Activated CD8-positive, alpha-beta memory T cell treated with anti-CD3 and anti-CD28 coated beads for 24 hours (primary cell): ENCODE results near the gene RASAL1.

Source experiments
- DNase-seq: peaks from one replicate; pipeline ENCODE4 v3.0.0-alpha.2; 2020

Gene RASAL1

GRCh38 chr12:113114447-113115178 is 20.9 kb downstream of the RASAL1 start:
- no peak for DNase-seq

GRCh38 chr12:113113397-113113796 is 22.2 kb downstream of the RASAL1 start:
- no peak for DNase-seq

DNA sequence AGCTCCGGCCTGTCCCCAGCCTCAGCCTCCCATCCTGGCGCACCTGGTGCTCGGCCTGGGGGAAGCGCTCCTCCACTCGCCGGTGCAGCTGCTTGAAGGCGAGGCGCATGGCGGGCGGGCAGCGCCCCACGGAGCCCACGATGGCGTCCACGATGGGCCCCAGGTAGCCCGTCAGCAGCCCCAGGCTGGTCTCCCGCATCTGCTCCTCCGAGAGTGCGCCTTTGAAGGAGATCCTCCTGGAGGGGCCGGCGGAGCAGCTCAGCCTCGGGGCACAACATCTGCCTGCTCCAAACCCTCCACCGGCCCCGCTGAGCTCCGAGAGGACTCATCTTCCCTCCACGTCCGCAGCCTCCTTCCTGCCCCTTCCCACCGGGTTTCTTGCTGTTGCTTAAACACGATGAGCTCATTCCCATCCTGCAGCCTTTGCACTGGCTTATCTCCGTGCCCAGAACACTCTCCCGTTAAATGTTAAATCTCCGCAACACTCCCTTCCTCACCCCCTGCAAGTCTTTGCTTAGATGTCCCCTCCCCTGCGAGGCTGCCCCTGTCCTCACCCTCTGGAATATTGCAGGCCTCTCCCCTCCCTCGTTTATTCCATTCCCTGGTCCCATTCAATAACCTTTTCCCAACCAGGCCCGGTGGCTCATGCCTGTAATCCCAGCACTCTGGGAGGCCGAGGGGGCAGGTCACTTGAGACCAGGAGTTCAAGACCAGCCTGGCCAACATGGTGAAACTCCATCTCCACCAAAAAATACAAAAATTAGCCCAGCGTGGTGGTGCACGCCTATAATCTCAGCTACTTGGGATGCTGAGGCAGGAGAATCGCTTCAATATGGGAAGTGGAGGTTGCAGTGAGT is 23.3 kb downstream of the RASAL1 start:
- DNase-seq = no peak

GRCh38 chr12:113111247-113111646 is 24.3 kb downstream of the RASAL1 start:
- DNase-seq = no peak

GRCh38 chr12:113109872-113110599 is 25.5 kb downstream of the RASAL1 start:
- DNase-seq = no peak

DNA sequence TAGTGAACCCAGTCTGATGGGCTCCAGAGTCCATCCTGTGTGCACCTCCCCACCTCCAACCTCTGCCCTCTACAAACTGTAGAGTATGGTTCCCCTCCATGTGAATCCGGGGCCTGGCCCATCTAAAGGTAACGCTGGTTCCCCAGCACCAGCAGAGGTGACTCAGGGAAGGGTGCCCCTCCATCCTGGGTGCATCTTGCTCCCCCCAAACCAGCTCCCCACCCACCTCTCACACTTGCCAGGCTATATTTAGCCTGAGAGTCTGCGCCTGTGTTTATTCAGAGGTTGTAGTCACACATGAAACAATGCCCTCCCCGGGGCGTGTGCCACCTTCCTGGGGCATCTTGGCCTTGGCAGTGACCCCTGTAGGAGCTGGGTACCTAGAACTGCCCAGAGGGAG is 26.2 kb downstream of the RASAL1 start:
- no peak for DNase-seq

DNA sequence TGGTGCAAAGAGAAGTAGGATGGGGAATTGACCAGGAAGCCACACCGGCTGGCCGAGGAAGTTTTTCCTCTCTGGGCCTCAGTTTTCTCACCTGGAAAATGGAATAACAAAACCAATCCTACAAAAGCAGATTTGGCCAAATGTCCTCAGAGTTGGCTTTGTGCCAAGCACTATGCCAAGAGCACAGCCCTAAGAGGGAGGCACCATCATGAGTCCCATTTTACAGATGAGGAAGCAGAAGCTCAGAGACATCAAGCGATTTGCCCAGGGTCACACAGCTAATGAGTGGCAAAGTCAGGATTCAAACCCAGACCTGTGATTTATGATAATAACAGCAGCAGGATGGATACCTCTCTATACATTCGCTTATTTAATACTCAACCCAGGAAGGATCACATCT is 27.3 kb downstream of the RASAL1 start:
- no peak for DNase-seq

DNA sequence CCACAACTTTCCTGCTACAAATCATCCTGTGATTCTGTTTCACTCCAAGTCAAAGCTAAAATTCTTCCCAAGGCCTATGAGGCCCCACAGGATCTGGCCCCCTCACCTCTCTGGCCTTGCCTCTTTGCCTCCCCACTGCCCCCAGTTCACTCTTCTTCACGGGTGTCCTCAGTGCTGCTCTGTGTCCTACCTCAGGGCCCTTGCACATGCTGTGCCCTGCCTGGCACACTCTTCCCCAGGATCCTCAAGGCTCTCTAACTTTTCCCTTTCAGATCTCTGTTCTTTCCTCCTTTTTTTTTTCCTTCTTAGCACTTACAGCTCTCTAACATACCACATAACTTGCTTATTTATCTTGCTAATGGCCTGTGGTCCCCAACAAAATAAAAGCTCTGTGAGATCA is 29.2 kb downstream of the RASAL1 start:
- no peak for DNase-seq

GRCh38 chr12:113105606-113106271 is 29.8 kb downstream of the RASAL1 start:
- no peak for DNase-seq

DNA sequence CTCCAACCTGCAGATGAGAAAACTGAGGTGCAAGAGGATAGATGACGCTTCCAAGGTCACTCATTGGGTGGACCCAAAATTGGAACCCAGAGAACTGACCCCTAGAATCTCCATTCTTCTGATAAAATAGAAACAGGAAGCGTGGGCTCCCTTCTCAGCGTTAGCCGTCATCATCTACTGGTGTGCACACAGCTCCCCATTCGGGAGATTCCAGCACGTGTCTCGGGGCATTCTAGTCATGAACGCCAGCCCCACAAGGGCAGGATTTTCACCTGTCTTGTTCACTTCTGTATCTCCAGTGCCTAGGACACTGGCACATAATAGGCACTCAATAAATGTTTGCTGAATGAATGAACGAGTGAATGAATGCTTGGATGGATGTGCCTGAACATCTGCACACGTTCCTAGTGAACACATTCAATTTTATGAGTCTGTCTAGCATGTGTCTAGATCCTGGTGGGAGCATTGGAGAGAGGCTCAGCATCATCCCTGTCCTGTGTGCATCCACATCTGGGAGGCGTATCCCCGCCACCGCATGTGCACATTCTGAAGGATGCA is 30.5 kb downstream of the RASAL1 start:
- DNase-seq = no peak

DNA sequence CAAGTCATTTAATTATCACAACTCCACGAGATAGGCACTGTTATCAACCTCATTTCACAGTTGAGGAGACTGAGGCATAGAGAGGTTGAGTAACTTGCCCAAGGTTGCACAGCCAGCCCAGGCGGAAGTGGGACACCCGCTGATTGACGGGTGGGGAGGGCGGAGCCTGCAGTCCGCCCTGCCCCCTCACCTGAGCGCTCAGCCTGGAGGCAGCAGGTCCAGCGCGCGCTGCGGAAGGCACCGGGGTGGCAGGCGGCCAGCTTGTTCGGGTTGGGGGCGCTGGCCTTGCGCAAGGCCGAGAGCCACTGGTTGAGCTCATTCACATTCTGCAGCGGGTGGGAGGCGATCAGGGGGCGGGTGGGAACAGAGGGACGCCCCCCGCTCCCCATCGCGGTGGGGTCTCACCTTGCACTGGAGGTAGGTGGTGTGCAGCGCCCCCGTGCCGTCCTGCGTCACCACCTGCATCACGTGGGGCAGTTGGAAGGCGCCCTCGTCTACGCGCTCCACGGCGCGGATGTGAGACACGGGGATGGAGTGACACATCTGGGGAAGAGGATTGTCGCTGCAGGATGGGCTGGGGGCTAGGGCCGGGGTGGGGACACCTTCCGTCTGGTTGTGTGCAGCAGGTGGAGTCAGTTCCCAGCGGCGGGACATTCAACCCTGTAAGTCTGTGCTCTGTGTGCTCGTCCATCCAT is 31.7 kb downstream of the RASAL1 start:
- peak; percentile 76 for DNase-seq

GRCh38 chr12:113102811-113103210 is 32.8 kb downstream of the RASAL1 start:
- no peak for DNase-seq

GRCh38 chr12:113101751-113102150 is 33.8 kb downstream of the RASAL1 start:
- DNase-seq = no peak

- DNase-seq = no peak
Observed at GRCh38 chr12:113099764-113100163, 35.8 kb downstream of the RASAL1 start.

DNA sequence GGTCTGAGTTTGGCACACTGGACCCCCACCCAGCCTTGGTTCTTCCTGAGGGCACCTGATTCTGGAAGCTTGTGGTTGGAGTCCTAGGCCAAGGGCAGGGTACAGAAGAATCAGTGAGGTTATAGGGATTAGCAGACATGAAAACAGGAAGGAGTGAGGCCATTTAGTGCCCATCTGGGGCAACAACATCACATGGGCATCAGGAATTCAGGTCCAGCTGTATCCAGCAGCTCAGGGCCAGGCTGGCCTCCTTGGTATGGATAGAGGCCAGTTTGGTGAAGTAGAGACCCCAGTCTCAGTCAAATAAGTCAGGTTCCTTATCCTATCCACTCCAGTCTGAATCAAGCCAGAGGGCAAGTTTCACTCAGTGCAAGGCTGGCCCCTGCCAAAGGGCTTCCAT is 36.2 kb downstream of the RASAL1 start:
- no peak for DNase-seq

- peak; percentile 88 for DNase-seq
Observed at GRCh38 chr12:113098441-113099028, 37.0 kb downstream of the RASAL1 start.

DNA sequence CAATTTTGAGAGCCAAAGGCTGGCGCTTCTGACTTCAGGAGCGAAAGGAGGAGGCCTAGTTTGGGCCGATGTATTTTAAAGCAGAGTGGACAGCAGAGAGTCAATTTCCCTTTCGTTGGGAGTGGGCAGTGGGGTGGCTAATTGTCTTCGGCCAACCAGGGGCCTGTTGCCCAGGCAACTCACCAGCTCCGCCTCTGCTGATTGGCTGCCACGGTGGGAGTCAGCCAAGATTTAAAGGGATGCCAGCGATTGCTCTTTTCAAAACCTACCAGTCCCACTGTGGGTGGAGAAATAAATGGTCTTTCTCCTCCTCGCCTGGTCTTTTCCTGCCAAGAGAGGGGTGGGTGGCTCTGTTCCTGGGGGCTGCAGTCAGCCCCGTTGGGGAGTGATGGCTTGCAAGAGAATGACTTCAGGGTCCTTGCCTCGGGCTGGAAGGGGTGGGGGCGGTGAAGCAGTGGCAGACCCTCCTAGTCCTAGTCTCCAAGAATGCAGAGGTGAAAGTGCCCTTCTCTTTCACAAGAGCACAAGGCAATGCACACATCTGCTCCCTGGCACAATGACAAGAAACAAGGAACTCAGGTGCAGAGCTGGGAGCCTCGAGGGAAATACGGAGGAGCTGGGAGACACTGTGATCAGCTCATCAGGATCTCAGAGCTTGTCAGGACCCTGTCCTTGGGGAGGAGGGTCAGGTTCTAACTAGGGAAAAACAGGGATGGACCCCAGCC is 37.7 kb downstream of the RASAL1 start:
- no peak for DNase-seq

DNA sequence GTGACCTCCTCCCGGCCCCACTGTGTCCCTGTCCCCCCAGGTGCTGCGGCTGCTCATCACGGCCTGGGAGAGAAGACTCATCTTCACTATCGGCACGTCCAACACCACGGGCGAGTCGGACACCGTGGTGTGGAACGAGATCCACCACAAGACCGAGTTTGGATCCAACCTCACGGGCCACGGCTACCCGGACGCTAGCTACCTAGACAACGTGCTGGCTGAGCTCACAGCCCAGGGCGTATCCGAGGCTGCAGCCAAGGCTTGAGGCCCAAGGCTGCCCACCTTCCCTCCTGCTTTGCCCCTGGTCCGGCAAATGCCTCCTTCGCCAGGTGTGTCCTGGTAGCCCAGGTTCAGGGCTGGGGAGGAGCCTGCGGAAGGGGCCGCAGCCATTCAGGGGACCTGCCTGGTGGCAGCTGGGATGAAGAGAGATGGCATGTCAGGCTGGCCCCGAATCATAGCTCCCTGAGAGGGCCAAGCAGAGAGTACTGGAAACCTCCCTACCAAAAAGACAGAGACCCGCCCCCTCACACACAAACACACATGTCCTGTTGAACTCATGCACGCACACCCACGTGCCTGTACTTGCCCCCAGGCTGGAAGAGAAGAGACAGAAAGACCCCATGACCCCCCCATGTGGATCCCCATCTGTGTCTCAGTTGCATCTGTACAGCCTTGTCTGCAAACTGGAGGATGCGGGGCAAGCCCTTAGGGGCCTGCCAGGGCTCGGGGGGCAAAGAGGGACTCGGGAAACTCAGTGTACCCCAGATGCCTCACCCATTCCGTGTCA is 38.7 kb downstream of the RASAL1 start:
- DNase-seq = no peak

GRCh38 chr12:113095405-113095804 is 40.2 kb downstream of the RASAL1 start:
- DNase-seq = no peak

DNA sequence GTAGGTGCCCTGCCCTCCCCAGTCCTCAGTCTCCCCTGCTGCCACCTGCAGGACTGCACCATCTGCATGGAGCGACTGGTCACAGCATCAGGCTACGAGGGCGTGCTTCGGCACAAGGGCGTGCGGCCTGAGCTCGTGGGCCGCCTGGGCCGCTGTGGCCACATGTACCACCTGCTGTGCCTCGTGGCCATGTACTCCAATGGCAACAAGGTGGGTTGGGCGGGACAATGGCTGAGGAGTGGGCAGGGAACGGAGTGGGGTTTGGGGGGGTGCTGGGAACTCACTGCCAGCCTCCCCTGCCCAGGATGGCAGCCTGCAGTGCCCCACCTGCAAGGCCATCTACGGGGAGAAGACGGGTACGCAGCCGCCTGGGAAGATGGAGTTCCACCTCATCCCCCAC is 40.8 kb downstream of the RASAL1 start:
- DNase-seq = no peak
